HG02763 (cell line): Measurements from ENCODE around the gene PTBP1.

Source experiments
- ATAC-seq: cut with Tn5 transposase; IDR thresholded peaks from one replicate; pipeline ENCODE4 v1.9.1; 2021; ENCODE audit warnings: mild to moderate bottlenecking, moderate library complexity; ENCODE audit not compliant: unreplicated experiment

PTBP1 gene

DNA sequence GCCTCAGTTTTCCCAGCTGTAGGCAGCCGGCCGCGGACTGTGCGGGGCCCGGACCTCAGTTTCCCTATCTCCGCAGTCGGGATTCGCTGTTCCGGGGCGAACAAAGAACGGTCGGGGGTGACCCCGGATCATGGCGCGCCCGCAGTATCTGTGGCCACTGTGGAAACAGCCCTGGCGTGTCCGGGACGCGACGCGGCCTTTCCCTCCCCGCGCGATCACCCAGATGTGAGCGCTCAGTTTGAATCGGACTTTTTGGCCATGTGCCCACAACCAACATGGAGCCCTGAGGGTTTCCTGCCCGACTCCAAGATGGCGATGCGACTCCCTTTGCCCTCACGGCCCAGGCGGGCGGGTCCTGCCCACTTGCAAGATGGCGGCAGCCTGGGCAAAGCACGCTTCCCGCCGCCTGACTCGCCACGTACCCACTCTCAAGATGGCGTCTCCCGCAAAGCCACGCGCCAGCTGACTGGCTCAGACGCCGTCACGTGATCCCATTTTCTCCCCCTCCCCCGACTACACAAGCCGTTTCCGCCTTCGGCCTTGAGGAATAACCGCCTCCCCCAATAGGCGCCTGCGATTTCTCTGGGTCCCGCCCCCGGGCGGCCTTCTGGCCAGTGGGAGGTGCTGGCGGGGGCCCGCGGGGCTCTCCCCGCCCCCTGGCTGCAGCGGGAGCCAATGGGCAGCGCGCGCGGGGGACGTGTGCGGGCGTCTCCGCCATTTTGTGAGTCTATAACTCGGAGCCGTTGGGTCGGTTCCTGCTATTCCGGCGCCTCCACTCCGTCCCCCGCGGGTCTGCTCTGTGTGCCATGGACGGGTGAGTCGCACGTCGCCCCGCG lies at the start of gene PTBP1:
Gene PTBP1 (plus strand): TSS at position 761 of the 836 bp plus-strand sequence. CDS start 46 bp downstream, at position 807.
- ATAC-seq: peak; percentile 77

DNA sequence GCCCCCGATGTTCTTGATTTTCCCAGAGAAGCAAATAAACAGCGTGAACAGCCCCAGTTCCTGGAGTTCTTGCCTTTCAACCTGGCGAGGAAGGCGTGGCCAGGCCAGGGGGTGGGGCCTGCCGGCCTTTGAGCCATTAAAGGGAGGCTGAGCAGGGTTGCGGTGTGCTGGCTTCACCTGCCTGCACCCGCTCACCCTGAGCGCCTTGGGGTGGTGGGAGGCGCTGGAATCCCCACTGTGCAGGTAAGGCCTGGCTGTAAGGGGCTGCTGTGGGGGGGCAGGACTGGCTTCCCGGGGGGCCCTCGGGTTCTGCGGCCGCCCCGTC lies 49.0 kb upstream of the PTBP1 start:
- ATAC-seq: no peak

DNA sequence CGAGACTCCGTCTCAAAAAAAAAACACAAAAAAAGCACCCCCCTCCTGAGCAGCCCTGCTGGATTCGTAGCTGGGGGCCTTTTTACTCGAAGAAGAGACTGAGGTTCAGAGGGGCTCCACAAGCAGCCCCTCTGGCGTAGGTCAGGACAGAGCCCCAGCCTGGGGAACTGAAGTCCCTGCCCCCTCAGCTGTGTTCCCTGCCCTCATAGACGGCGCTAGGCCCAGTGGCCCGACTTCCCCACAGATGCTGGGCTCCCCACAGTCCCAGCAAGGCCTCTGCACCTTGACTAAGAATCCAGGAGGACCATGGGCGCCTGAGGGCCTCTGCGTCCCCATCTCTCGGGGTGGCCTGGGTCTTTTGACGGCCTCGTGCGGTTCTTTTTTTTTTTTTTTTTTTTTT lies 47.4 kb upstream of the PTBP1 start:
- ATAC-seq: no peak

DNA sequence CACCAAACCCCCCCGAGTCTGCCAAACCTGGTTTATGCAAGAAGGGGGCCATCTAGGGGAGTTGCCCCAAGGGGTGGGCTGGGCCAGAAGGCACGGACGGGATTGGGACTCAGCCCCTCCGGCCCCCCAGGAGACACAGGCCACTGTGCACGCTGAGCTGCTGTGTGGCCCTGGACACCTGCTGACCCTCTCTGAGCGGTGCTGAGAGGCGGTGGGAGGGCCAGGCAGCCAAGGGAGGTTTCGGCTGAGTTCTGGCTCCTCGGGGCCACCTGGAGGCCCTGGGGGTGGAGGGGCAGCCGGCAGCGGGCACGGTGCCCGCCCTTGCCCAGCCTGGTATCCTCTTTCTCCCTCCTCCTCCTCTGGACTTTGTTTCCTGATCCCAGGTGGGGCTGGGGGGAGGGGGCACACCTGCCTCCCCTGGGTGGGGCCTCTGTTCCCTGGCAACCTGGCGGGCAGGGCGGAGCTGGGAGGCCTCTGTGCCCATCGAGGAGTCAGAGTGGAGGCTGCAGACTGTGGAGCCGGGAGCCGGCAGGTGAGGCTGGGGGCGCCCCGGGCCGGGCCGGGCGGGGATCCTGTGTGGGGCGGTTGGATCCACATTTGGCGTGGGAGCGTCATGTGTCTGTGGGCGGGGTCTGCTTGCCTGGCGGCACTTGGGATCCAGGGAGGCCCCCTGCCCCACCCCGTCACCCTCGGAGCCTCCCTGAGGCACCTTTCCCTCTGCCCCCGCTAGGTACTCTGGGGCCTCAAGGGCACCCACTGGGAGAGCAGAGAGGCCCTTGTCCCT lies 46.4 kb upstream of the PTBP1 start, which contains the start of gene MISP:
Gene MISP (plus strand): TSS at position 473 of the 784 bp plus-strand sequence. CDS start 5,835 bp downstream, outside the sequence.
- ATAC-seq: no peak

DNA sequence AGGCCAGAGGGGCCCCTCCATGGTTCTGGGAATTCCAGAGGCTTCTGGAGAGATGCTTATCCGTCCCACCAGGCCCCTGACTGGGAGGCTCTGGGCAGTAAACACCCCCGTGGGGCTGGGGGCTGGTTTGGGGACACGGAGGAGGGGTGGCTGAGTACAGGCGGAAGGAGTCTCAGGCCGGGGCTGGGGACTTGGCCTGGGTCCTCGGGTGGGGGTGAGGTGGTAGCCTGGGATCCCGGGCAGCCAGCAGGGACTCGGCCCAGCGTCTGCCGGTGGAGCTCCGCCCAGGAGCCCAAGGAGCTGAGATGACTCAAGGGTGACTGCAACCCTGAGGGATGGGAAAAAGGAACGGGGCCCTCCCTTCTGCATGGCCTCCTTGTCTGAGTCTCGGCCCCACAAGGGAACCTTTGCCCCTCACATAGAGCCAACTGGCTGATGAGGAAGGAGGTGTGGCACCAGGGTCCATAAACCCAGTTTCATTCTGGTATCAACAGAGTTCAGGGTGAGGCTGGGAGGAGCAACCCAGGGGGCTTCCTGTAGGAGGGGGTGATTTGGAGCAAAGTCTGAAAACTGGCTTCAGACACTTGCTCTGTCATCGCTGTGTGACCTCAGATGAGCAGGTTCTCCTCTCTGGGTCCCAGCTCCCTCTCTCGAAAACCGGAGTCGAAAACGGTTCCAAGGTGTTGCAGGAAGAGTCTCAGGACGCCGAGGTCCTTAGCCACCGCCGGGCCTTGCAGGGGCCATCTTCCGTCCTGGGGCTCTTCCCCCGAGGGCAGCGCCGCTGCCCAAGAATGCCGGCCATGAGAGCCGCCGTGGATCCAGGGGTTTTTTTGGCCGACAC lies 45.5 kb upstream of the PTBP1 start:
- ATAC-seq: no peak

DNA sequence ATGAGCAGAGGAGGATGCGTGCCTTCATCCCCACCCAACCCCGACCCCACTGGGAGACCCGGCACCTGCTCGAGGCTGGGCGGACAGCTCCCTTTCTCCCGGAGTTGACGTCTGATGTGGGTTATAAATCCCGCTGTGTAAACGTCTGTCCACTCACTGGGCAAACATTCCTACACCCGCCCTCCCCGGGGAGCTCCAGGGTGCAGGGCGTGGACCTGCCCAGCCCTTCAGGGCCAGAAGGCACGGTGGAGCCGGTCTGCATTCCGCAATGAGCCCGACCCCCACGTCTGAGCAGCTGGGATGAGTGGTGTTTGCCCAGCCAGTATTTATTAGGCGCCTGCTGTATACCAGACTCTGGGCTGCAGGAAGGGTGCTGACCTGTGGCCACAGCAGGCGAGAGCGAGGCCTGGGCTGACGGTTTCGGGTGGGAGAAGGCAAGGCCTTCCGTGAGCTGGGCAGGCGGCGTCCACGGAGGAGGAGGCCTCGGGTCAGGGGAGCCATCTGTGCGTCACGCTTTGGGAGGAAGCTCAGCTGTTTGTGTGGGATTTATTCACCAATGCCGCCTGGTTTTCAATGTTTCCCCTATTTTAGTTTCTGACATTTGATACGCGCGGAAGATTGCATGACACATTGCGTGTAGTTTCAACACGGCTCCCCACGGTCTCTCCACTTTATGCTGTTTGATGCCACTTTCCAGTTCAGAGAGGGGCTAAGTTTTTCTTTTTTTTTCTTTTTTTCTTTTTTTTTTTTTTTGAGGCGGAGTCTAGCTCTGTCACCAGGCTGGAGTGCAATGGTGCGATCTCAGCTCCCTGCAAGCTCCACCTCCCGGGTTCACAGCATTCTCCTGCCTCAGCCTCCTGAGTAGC lies 44.4 kb upstream of the PTBP1 start:
- ATAC-seq: no peak

DNA sequence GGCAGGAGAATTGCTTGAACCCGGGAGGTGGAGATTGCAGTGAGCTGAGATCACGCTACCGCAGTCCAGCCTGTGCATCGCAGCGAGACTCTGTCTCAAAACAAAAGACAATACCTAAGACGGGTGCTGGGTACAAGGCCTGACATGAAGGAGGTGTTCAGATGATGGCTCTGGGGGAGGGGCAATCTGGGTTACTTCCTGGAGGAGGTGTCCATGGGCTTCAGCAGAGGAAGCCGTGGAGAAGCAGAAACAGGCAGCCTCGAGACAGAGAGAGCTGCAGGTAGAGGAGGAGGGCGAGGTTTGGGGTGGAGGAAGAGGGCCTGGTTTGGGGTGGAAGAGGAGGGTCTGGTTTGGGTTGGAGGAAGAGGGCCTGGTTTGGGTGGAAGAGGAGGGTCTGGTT lies 42.7 kb upstream of the PTBP1 start:
- ATAC-seq: no peak

DNA sequence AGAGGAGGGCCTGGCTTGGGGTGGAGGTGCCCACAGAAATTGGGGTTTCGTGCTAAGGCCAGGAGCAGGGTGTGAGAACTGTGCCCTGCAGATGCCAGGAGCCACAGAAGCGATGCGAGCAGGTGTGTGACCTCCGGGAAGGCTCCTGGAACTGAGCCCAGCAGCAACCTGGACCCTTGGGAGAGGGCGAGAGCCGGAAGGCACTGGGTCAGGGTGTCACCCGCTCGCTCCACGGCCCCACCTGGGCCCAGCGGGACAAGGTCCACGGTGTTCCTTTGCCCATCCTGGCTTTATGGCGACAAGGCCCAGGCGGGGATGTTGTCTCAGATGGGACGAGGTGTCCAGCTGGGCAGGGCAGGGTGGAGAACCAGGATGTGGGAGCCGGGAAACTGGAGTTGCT lies 42.2 kb upstream of the PTBP1 start:
- no peak for ATAC-seq

DNA sequence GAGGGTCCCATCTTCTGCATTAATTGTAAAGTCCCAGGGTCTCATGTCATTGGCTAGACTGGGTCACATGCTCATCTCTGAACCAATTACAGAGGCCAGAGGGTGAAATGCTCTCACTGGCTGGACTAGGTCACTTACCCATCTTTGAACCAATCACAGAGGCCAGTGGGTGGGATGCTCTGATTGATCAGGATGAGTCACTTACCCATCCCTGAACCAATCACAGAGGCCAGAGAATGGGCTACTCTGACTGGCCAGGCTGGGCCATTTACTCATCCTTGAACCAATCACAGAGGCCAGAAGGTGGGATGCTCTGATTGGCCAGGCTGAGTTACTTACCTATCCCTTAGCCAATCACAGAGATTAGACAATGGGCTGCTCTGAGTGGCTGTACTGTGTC lies 41.0 kb upstream of the PTBP1 start:
- no peak for ATAC-seq

DNA sequence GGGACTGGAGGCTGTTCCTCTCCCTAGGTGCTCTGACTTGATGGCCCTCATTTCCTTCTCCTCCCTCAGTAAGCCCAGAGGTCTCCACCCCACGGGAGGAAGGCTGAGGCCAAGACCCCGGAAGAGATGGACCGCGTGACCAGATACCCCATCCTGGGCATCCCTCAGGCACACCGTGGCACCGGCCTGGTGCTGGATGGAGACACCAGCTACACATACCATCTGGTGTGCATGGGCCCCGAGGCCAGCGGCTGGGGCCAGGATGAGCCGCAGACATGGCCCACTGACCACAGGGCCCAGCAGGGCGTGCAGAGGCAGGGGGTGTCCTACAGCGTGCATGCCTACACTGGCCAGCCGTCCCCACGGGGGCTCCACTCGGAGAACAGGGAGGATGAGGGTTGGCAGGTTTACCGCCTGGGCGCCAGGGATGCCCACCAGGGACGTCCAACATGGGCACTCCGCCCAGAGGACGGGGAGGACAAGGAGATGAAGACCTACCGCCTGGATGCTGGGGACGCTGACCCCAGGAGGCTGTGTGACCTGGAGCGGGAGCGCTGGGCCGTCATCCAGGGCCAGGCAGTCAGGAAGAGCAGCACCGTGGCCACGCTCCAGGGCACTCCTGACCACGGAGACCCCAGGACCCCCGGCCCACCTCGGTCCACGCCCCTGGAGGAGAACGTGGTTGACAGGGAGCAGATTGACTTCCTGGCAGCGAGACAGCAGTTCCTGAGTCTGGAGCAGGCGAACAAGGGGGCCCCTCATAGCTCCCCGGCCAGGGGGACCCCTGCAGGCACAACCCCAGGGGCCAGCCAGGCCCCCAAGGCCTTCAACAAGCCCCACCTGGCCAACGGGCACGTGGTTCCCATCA lies 40.2 kb upstream of the PTBP1 start:
- ATAC-seq: no peak

DNA sequence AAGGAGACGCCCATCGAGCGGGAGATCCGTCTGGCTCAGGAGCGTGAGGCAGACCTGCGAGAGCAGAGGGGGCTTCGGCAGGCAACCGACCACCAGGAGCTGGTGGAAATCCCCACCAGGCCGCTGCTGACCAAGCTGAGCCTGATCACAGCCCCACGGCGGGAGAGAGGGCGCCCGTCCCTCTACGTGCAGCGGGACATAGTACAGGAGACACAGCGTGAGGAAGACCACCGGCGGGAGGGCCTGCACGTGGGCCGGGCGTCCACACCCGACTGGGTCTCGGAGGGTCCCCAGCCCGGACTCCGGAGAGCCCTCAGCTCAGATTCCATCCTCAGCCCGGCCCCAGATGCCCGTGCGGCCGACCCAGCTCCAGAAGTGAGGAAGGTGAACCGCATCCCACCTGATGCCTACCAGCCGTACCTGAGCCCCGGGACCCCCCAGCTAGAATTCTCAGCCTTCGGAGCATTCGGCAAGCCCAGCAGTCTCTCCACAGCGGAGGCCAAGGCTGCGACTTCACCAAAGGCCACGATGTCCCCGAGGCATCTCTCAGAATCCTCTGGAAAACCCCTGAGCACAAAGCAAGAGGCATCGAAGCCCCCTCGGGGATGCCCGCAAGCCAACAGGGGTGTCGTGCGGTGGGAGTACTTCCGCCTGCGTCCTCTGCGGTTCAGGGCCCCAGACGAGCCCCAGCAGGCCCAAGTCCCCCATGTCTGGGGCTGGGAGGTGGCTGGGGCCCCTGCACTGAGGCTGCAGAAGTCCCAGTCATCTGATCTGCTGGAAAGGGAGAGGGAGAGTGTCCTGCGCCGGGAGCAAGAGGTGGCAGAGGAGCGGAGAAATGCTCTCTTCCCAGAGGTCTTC lies 39.2 kb upstream of the PTBP1 start:
- no peak for ATAC-seq

DNA sequence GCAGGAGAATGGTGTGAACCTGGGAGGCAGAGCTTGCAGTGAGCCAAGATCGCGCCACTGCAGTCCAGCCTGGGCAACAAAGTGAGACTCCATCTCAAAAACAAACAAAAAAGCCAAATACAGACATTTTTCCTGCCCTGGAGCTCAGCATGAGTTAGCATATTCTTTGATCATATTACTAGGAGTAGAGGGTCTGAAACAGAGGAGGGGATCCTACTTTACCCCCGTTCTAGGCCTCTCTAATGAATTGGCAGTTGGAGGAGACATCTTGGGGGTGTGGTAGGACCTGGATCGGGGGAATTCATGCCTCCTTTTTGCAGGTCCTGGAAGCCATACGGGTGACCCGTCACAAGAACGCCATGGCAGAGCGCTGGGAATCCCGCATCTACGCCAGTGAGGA lies 34.1 kb upstream of the PTBP1 start:
- no peak for ATAC-seq

DNA sequence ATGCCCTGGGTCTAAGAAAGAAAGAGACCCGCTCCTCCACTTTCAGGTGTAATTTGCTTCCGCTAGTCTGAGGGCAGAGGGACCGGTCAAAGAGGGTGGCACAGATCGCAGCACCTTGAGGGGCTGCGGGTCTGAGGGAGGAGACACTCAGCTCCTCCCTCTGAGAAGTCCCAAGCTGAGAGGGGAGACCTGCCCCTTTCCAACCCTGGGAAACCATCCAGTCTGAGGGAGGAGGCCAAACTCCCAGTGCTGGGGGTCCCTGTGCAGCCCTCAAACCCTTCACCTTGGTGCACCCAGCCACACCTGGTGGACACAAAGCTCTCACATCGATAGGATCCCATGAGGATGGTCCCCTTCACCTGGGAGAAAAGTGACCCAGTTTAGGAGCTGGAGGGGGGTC lies 33.4 kb upstream of the PTBP1 start:
- no peak for ATAC-seq

DNA sequence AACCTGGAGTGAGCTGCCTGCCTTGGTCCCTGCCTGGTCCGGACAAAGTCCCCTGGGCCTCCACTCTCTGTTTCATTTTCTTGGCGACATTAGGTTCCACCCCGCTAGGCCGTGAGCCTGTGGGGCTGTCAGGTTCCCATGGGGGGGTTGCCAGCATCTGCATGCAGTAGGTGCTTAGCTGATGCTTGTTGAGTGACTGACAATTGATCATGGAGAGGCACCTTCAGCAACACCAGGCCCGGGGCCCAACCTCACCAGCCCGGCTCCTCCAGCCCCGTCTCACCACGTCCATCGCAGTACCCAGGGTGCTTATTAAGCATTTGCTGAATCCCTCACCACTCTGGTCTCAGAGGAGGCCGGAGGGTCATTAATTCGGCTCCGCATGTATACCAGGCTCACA lies 33.0 kb upstream of the PTBP1 start:
- ATAC-seq: no peak

DNA sequence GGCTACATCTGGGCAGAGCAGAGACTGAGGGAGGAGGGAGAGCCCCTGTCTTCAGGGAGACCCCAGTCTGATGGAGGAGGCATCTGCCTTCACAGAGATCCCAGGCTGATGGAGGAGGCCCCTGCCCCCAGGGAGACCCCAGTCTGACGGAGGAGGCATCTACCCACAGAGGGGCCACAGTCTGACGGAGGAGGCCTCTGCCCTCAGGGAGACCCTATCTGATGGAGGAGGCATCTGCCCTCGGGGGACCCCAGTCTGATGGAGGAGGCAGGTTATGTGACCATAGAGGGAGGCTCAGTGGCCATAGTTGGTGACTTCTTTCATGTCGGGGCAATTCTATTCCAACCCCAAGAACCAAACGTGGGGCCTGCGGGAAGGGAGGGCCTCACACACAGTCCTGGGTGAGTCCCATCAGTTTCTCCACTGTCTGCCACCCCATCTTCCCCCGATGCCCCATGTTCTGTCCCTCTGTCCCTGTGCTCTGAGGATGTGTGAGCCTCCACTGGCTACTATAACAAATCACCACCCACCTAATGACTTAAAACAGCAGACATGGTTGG lies 32.0 kb upstream of the PTBP1 start:
- ATAC-seq: no peak

DNA sequence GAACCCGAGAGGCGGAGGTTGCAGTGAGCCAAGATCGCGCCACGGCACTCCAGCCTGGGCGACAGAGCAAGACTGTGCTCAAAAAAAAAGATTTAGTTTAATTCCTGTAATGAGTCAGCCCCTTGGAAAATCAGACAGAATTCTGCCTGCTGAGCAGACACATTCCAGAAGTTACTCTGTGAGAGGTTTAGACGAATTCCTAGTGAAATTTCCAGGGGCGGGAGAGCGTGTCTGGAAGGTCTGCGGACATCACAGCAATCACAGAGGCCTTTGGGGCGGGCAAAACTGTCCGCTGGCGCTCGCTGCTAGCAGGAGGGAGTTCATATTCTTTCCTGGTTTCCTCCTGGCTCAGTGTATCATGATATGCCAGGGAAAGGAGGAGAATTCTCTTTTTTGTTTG lies 28.8 kb upstream of the PTBP1 start:
- no peak for ATAC-seq

DNA sequence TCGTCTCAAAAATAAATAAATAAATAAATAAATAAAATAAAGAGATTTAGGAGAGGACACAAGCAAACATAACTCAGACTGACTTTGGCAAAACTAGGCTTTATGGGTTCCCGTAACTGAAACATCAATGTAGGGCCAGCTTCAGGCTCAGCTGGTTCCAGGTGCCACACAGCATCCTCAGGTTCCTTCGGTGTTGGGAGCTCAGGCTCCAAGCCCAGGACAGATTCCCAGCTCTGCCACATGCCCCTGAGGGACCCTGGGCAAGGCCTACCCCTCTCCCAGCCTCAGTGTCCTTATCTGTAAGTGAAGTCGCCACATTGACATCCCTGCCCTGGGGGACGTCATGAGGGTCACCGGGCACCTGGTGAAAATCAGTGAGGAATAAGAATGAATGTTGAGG lies 27.6 kb upstream of the PTBP1 start:
- no peak for ATAC-seq

DNA sequence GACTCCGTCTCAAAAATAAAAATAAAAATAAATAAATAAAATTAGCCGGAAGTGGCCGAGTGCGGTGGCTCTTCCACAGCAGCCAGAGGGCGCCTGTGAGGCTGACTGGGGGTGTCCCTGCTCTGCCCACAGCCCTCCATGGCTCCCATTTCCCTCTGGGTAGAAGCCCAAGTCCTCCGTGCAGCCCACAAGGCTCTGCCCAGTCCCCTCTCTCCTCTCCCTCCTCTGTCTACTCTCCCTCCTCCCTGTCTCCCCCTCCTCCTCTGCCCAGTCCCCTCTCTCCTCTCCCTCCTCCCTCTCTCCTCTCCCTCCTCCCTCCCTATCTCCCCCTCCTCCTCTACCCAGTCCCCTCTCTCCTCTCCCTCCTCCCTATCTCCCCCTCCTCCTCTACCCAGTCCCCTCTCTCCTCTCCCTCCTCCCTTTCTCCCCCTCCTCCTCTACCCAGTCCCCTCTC lies 25.9 kb upstream of the PTBP1 start:
- no peak for ATAC-seq
